ENCODE data around the gene REC114.

Gene REC114

DNA sequence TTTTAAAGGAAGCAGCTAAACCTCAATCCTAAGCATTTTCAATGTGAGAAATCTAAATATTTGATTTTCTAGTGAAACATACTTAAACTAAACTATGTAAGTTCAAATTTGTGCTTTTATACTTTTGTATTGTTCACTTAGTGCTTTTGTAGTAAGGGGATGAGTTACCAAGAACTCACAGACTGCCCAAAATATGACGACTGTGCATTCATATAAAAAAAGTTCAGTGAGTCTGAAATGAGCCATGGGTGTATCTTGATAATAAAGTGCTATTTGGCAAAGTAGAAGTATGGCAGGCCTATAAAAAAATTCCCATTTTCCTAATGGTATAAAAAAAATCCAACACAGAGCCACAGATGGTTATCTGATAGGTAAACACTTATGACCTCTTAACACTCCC lies 124.1 kb downstream of the REC114 start:
- H3K4me3 ChIP-seq (ENCODE audit: low read depth, low read length), result no peak overlapping the region
- TF ChIP-seq CTCF (IDR thresholded peaks at IDR 0.05; ENCODE audit: borderline replicate concordance, insufficient read depth, low read depth, low read length), result no peak

DNA sequence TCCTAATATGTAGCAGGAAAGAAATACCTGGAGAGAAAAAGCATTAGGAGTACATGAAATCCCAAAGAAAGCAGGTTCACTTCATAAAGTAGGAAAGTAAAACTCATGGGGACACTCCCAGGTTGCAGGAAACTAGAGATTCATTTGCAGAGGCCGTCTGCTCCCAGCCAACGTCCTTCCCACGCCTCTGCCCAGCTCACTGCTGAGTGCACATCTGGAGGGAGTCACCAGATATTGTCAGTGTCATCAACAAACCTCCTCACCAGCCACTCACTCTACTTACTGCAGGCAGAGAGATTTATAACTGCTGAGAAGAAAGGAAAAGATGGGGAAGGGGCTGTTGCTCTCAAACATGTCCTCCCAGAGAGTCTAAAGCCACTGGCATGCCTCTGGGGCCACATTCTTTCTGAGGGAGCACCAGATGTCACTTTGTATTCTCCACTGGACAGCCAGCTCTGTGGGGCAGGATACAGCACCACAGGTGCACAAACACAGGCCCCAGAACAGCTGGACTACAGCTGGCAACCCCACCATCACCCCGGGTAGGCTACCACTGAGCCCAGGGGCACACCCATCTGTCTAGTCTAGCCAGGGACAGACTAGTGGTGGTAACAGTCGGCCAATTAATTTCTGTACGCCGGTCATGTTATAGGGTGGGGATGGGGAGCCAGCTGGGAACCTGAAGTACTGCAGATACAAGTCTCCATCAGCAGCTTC lies 125.8 kb downstream of the REC114 start:
- no peak for TF ChIP-seq CTCF (IDR thresholded peaks at IDR 0.05; ENCODE audit: borderline replicate concordance, insufficient read depth, low read depth, low read length)
- no peak overlapping the region for H3K4me3 ChIP-seq (ENCODE audit: low read depth, low read length)

DNA sequence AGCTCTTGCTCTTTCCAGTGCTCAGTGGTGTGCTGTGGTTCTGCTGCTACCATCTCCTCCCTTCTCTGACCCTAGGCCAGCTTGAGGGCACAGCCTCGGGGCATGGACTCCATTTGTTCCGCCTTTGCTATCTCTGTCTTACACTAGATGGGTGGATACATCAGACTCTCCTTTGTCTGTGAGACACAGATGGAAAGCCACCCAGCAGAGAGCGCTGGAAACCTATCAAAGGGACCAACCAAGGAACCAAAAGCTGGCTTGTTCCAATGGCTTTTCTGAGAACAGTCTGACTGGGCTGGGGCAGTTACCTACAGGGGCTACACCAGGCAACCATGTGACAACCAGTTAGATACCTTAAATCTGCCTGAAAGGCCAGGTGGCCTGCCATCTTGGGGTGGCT lies 126.4 kb downstream of the REC114 start:
- no peak overlapping the region for H3K4me3 ChIP-seq (ENCODE audit: low read depth, low read length)
- no peak for TF ChIP-seq CTCF (IDR thresholded peaks at IDR 0.05; ENCODE audit: borderline replicate concordance, insufficient read depth, low read depth, low read length)

DNA sequence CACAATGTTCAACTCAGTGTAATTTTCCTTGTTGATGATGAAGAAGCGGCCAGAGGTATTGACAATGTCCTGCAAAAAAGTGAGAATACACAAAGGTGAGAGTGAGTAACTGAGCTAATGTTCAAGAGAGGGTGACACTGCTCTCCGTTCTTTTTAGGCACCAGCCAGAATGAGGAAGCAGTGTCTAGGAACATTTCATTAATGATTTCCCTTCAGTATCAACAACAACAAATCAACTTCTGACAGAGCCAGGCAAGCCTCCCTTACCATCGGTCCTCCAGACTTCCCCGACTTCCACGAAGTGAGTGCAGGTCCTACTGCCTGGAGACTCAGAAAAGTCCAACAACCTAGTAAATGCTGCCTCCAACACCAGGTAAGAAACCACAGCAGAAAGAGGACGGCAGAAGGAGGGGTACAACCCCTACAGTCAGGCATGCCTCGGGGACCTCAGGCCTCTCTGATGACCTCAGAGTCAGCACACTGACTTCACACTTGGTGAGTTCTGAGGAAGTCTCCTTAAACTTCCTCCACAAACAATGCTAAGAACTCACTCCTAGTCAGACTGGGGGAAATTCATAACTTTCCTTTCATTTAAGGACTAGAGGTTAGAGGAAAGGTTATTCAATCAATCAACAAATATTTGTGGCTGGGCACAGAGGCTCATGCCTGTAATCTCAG lies 127.5 kb downstream of the REC114 start:
- no peak for TF ChIP-seq CTCF (IDR thresholded peaks at IDR 0.05; ENCODE audit: borderline replicate concordance, insufficient read depth, low read depth, low read length)
- H3K4me3 ChIP-seq (ENCODE audit: low read depth, low read length), result no peak overlapping the region

- no peak overlapping the region for H3K4me3 ChIP-seq (ENCODE audit: low read depth, low read length)
- TF ChIP-seq CTCF (IDR thresholded peaks at IDR 0.05; ENCODE audit: borderline replicate concordance, insufficient read depth, low read depth, low read length), result no peak
Measured at GRCh38 chr15:73571346-73571745, 128.4 kb downstream of the REC114 start.

DNA sequence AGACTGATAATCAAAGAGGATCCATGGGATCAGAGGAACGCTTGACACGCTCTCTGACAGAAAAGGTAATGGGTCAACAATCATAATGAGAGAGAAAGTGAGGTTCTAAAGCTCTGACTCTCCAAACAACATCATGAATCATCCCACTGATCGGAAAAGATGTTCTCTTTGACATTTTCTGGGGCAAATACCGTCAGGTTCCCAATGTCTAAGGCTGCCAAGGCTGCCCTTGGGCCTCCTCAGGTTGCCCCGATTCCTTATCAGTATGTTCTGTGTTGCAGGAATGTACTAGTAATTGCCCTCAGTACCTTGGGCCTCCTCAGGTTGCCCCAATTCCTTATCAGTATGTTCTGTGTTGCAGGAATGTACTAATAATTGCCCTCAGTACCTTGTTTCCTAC lies 129.3 kb downstream of the REC114 start:
- no peak overlapping the region for H3K4me3 ChIP-seq (ENCODE audit: low read depth, low read length)
- TF ChIP-seq CTCF (IDR thresholded peaks at IDR 0.05; ENCODE audit: borderline replicate concordance, insufficient read depth, low read depth, low read length), result no peak

DNA sequence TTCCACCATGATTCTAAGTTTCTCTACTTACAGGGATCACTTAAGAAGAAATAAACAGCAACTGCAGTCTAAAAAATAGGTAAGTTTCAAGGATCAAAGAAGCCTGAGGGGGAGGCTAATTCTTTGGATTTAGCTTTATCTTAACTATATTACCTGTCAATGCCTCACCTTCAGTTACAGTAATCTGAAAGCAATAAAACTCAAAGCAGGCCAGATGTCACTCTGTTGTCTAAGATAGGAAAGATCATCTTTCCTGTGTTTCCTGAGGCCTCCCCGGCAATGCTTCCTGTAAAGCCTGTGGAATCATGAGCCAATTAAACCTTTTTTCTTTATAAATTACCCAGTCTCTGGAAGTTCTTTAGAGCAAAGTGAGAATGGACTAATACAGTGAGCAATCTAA lies 130.1 kb downstream of the REC114 start:
- TF ChIP-seq CTCF (IDR thresholded peaks at IDR 0.05; ENCODE audit: borderline replicate concordance, insufficient read depth, low read depth, low read length), result no peak
- H3K4me3 ChIP-seq (ENCODE audit: low read depth, low read length), result no peak overlapping the region
